GM18909 (cell line): ENCODE measurements around the gene GOLGA2.
"Not testable (repeated sequence)": the region's sequence is repeated elsewhere in the genome, so short reads cannot be mapped to it uniquely, and the experiment has no call there.

Source experiments
- ATAC-seq: cut with Tn5 transposase; IDR thresholded peaks from one replicate; pipeline ENCODE4 v1.9.1; 2021; ENCODE audit warnings: mild to moderate bottlenecking; ENCODE audit not compliant: unreplicated experiment, poor library complexity

The GOLGA2 gene

DNA sequence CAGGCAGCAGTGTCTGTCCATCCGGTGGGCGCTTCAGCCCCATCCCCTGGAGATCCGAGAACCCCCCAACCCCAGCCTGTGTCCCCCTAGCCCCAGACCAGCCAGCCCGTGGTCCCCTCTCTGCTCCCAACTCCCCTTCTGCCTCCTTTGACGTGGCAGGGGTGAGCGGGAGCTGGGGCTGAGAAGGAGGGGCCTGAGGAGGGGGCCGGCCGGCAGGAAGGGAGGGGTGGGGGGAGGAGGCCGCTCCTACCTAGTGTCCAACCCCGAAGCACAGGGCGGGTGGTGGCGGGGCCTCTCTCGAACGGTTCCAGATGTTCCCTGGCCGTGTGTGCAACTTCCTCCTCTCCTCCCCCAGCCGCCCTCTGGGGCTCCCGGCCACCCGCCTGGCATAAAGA is 31.0 kb downstream of the GOLGA2 start:
- ATAC-seq: no peak

- no peak for ATAC-seq
These were observed 31.5 kb downstream of the GOLGA2 start for GRCh38 chr9:128244091-128244836.

DNA sequence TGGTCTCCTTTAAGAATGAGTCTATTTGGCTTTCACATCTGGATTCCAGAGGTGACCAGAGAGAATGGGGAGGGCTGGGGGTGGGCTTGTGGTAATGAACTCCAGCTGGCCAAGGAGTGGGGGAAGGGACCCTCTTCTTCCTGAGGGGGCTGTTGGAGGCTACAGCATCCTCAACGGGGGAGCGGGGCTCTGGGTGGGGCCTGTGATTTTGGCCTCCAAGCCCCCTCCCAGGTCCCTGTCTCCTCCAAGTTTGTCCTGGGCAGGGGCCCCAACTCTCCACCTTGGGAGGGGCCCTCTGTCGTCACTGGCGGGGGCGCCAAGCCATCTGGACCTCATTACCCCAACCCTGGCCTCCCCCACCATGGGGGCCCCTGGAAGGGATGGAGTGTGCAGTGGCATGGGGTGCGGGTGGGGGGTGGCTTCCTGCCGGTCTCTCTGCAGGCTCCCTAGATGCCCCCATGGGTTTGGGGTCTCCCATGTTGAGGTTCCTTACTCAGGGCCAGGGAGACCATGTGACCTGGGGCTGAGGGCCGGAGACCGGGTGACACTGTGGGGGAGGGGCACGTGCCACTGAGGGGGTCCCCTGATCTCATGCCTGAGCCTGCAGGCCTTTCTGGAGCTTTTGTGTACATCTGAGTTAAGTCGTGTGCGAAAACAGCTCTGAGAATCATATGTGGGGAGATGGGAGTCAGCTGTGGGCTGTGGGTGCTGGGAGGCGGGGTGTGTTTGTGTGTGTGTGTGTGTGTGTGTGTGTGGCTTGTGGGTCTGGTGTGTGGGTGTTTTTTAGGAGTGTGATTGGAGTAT is 32.4 kb downstream of the GOLGA2 start:
- no peak for ATAC-seq

GRCh38 chr9:128242828-128243214 is 33.0 kb downstream of the GOLGA2 start:
- no peak for ATAC-seq

GRCh38 chr9:128242124-128242523 is 33.7 kb downstream of the GOLGA2 start:
- no peak for ATAC-seq

GRCh38 chr9:128233817-128234406 is 41.9 kb downstream of the GOLGA2 start:
- ATAC-seq: no peak

- ATAC-seq: no peak
These were observed 43.0 kb downstream of the GOLGA2 start for GRCh38 chr9:128232528-128233428.

DNA sequence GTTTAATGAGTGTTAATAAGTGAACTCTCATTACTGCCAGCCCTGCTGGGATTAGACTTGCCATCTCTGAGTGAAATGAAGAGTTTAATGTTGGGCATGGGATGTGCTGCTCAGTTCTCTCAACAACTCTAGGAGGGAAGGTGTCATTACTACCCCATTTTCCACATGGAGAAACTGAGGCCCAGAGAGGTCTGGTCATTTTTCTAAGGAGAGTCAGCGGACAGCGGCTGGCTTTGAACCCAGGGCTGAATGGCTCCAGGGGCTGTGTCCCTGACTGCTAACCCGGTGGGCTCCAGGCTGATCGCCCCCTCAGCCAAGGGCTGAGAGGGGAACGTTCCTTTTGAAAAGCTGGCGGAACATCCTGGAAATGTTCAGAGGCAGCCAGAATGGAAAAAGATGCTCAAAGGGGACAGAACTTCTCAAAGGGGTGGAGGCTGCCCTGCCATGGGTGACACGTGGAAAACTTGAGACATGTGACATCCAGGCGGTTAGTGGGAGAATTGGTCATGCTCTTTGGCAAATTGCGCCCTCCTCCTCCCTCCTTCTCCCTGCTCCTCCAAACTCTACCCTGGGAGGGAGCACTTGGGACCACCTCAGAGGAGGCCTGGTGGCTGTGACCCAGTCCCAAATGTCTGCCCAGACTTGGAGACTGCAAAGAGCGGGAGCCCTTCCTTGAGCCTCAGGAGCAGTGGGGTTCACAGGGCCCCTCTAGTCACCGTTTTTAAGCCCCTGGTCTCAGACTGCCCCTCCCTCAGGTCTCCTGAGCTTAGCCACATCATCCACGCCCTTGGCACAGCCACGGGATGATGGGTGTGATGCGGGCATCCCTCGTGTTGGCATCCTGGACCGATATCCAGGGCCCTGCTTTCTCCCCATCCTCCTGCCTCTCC is 43.9 kb downstream of the GOLGA2 start:
- ATAC-seq: no peak

DNA sequence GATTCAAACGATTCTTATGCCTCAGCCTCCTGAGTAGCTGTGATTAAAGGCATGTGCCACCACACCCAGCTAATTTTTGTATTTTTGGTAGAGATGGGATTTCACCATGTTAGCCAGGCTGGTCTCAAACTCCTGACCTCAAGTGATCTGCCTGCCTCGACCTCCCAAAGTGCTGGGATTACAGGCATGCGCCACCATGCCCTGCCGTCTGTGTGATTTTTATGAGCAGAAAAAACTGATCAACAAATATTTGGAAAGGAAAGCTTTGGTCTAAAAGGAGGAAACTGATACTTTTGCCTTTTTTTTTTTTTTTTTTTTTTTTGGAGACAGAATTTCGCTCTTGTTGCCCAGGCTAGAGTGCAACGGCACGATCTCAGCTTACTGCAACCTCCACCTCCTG is 44.9 kb downstream of the GOLGA2 start:
- not testable (repeated sequence) for ATAC-seq

- no peak for ATAC-seq
These were observed 49.4 kb downstream of the GOLGA2 start for GRCh38 chr9:128226412-128226801.

DNA sequence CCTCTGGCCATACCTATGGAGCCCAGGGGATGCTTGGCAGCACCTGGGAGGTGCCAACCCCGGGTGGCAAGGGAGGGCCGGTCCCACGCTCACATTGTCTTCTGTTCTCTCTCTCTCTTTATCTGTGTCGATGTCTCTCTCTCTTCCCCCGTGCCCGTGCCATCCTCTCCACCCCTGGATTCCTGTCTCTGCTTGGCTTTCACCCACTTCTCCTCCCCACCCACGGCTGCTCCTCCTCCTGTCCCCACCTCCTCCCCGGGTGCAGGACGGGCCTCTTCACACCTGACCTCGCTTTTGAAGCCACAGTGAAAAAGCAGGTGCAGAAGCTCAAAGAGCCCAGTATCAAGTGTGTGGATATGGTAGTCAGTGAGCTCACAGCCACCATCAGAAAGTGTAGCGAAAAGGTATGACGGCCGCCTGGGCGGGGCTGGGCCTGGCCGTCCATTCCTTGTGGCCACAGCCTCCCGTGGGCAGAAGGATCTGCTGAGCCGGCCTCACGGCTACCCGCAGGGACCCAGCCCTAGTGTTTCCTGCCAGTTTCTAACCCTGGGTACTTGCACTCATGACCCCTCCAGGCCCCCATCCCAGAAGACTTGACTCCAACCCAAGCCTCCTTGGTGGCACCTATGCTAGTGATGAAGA is 49.9 kb downstream of the GOLGA2 start:
- no peak for ATAC-seq

DNA sequence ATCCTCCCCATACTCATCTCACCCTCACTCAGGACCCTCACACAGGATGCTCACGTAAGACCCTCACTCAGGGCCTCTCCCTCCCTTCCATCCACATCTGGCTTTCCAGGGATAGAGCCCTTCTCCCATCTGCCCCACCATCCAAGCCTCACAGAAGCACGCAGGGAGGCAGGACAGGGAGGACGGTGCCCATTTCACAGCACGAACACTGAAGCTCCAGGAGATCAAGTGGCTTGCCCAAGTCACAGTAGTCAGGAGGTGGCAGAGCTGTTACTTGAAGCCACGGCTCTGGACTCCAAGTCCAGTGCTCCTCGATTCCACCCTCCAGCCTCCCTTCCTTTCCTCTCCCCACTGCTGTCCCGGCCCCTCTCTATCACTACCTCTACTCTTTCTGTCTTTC is 50.9 kb downstream of the GOLGA2 start:
- no peak for ATAC-seq

DNA sequence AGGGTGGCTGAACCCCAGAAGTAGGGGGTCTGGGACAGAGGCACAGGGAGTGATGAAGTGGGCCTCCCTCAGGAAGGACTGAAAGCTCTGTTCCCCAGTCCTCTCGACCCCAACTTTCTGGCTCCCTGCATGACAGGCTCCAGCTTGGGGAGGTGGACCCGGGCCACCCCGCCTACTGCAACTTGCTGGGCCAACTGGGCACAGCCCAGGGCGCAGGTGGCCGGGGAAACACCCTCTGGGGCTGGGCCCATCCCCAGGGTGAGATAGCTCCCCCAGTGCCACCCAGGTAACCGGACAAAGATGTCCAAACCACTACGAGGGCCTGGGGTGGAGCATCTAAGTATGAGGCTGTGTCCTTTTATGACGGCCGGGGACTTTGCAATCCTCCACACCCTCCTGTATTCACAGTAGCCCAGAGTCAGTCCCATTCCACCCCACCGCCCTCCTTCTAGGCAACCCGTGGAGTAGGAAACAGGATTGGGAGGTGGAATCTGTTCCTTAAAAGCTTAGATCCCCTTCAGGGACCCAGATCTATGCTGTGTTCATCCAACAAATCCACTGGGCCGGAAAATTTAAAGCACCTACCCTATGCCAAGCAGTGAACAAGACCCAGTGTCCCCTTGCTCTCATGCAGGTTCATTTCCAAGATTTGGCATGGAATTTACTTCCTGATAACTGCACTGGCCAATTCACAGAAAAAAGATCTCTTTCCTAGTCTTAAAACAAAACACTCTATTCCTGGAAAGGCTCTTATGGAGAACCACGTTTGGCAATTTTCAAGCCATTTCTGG is 52.7 kb downstream of the GOLGA2 start:
- no peak for ATAC-seq

GRCh38 chr9:128222026-128222425 is 53.8 kb downstream of the GOLGA2 start:
- ATAC-seq: no peak

DNA sequence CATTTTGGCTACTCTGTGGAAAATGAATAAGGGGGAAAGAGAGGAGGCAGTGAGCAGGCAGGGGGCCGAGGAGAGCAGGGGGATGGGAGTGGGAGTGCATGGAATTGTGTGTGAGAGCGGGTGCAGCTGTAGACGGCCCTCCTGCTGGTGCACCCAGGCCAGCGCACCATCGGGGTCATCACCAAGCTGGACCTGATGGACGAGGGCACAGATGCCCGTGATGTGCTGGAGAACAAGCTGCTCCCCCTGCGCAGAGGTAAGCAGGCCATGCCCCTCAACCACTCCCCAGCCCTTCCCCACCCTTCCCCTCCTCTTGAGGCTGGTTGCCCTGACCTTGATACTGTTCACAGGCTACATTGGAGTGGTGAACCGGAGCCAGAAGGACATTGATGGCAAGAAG is 56.0 kb downstream of the GOLGA2 start:
- no peak for ATAC-seq

- peak; percentile 84 for ATAC-seq
These were observed 57.1 kb downstream of the GOLGA2 start for GRCh38 chr9:128218518-128219389.

DNA sequence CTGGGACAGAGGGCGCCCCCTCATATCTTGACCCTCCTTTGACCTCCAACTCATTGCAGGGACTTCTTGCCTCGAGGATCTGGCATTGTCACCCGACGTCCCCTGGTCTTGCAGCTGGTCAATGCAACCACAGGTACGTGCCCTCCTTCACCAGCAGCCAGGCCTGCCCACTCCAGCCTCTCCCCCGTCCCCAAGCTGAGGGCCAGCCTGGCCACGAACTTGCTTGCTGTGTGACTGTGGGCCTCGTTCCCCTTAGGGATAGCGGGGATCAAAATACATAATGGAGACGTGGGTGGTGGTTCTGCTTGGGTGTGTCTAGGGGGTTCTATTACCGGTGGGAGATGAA is 57.7 kb downstream of the GOLGA2 start:
- ATAC-seq: no peak
